ENCODE results near the gene TMPRSS2. TPM values are rescaled to one million over a fixed set of nuclear protein-coding genes. Genes with fewer than 3 reads are reported as not detected.

The TMPRSS2 gene
- total RNA-seq, 1 experiment from 2014 or later = 1.1 TPM

DNA sequence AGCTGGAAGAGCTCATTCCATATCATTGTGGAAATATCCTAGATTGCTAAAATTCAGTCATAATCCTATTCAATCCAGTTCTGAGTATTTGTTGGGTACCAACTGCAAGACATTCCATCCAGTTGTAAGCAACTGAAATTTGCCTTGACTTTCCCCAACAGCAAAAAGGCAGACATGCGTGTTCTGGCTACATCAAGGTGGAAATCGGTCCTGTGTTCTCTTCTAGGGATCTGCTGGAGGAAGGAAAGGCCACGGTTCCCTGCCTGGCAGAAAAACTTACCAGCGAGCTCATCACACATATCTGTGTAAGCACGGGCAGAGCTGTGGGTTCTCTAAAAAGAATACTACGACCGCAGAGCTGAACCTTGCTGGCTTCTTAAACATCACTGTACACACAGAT is 64.4 kb downstream of the TMPRSS2 start:
- Histone ChIP-seq H4K20me1 (ENCODE audit: insufficient read depth) (no peaks in the 10 kb centered on the region), H3K9me3 (ENCODE audit: control insufficient read depth in 1 of 2, insufficient read depth in 1 of 2, low read depth in 1 of 2, low read length in 2 of 2) (no peaks in the 10 kb centered on the region), H3K9me2 (ENCODE audit: insufficient read depth) (no peaks in the 10 kb centered on the region), H2AFZ (ENCODE audit: low read depth, low read length, poor library complexity, severe bottlenecking) (no peak overlapping the region), H3K4me2 (ENCODE audit: low read length) (no peak overlapping the region), H3K4me1 (ENCODE audit: control insufficient read depth in 1 of 2, insufficient read depth in 2 of 2, low read length in 2 of 2) (no peaks in the 10 kb centered on the region), H3K9ac (ENCODE audit: low read length) (no peak overlapping the region), H3K79me2 (ENCODE audit: insufficient read depth, low read length) (no peaks in the 10 kb centered on the region), H3K36me3 (ENCODE audit: control insufficient read depth in 1 of 2, insufficient read depth in 2 of 2, low read length in 2 of 2) (no peaks in the 10 kb centered on the region), H3K4me3 (replicated peaks in 1 of 2; ENCODE audit: low read depth in 1 of 2, low read length in 2 of 2) (no peak overlapping the region), H3K27me3 (ENCODE audit: insufficient read depth, low read length) (no peaks in the 10 kb centered on the region), H3K27ac (ENCODE audit: low read depth, low read length) (no peak overlapping the region)
- RAD21 ChIA-PET (ENCODE audit: low non-redundant PET in 1 of 2, low total read pairs in 2 of 2, uncharacterized antibody in 2 of 2, unreplicated experiment in 2 of 2) = no interaction called here
- POLR2A ChIA-PET = no interaction called here
- no peak for ATAC-seq
- no peak for DNase-seq (ENCODE audit: low read depth, low spot score)
- CTCF ChIA-PET = no interaction called here
- TF ChIP-seq FOSL1 (IDR thresholded peaks at IDR 0.05; ENCODE audit: low read depth) = no peak
- no peak for TF ChIP-seq ATF3 (IDR thresholded peaks at IDR 0.05)
- TF ChIP-seq, protein P1, sequence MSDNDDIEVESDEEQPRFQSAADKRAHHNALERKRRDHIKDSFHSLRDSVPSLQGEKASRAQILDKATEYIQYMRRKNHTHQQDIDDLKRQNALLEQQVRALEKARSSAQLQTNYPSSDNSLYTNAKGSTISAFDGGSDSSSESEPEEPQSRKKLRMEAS (IDR thresholded peaks at IDR 0.05) = no peak
- TF ChIP-seq POLR2AphosphoS5 (IDR thresholded peaks at IDR 0.05; ENCODE audit: low read depth, low read length) = no peak
- TF ChIP-seq CEBPB (IDR thresholded peaks at IDR 0.05; ENCODE audit: low read depth) = no peak
- no peak for TF ChIP-seq POLR2A (IDR thresholded peaks at IDR 0.05; ENCODE audit: borderline replicate concordance, extremely low read depth, insufficient read depth, insufficient read length)
- TF ChIP-seq SP1 (IDR thresholded peaks at IDR 0.05; ENCODE audit: low read depth) = no peak
- TF ChIP-seq SIN3A (IDR thresholded peaks at IDR 0.05; ENCODE audit: low read depth) = no peak
- TF ChIP-seq ELF1 (IDR thresholded peaks at IDR 0.05; ENCODE audit: borderline replicate concordance, low read depth) = no peak
- no peak for TF ChIP-seq YY1 (IDR thresholded peaks at IDR 0.05; ENCODE audit: extremely low read depth, insufficient replicate concordance, low read depth, low read length)
- TF ChIP-seq JUND (IDR thresholded peaks at IDR 0.05) = no peak
- no peak for TF ChIP-seq EZH2phosphoT487 (IDR thresholded peaks at IDR 0.05; ENCODE audit: borderline replicate concordance)
- TF ChIP-seq, protein P2, sequence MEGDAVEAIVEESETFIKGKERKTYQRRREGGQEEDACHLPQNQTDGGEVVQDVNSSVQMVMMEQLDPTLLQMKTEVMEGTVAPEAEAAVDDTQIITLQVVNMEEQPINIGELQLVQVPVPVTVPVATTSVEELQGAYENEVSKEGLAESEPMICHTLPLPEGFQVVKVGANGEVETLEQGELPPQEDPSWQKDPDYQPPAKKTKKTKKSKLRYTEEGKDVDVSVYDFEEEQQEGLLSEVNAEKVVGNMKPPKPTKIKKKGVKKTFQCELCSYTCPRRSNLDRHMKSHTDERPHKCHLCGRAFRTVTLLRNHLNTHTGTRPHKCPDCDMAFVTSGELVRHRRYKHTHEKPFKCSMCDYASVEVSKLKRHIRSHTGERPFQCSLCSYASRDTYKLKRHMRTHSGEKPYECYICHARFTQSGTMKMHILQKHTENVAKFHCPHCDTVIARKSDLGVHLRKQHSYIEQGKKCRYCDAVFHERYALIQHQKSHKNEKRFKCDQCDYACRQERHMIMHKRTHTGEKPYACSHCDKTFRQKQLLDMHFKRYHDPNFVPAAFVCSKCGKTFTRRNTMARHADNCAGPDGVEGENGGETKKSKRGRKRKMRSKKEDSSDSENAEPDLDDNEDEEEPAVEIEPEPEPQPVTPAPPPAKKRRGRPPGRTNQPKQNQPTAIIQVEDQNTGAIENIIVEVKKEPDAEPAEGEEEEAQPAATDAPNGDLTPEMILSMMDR (IDR thresholded peaks at IDR 0.05 in 2 of 3, conservative IDR thresholded peaks at IDR 0.05 in 1 of 3; ENCODE audit: borderline replicate concordance in 1 of 3, insufficient read depth in 1 of 3, low read depth in 2 of 3, low read length in 2 of 3) = no peak
- no peak for TF ChIP-seq CBX3 (IDR thresholded peaks at IDR 0.05; ENCODE audit: low read depth)
- BruUV-seq (replicated peaks) = no TSS peak
- intact Hi-C loops (cut with micrococcal nuclease) = no loop called here

Data from HCT116 (cell line).